NCI-H1092 (cell line): Measurements from ENCODE around the gene SLC25A25.

Experiments used
- DNase-seq: peaks from one replicate; lab custom pipeline; 2025; lab: John Stamatoyannopoulos, UW

SLC25A25 gene

GRCh38 chr9:128096616-128097536, 28.8 kb downstream of the SLC25A25 start:
- no peak for DNase-seq

GRCh38 chr9:128097543-128098296, 29.7 kb downstream of the SLC25A25 start:
- no peak for DNase-seq

GRCh38 chr9:128098297-128099230, 30.5 kb downstream of the SLC25A25 start:
- DNase-seq: peak; percentile 69

- DNase-seq: no peak
Measured at GRCh38 chr9:128099231-128099931, 31.3 kb downstream of the SLC25A25 start.

GRCh38 chr9:128099932-128100491, 32.0 kb downstream of the SLC25A25 start:
- no peak for DNase-seq

GRCh38 chr9:128100581-128100980, 32.5 kb downstream of the SLC25A25 start:
- no peak for DNase-seq

GRCh38 chr9:128101231-128101661, 33.2 kb downstream of the SLC25A25 start:
- no peak for DNase-seq

- no peak for DNase-seq
Measured at GRCh38 chr9:128101690-128102089, 33.7 kb downstream of the SLC25A25 start.

- DNase-seq: no peak
Measured at GRCh38 chr9:128102196-128102595, 34.2 kb downstream of the SLC25A25 start.

GRCh38 chr9:128102861-128103588, 35.0 kb downstream of the SLC25A25 start:
- peak; percentile 52 for DNase-seq

GRCh38 chr9:128103589-128103962, 35.5 kb downstream of the SLC25A25 start:
- no peak for DNase-seq

- DNase-seq: peak; percentile 67
Measured at GRCh38 chr9:128104171-128104618, 36.2 kb downstream of the SLC25A25 start.

- no peak for DNase-seq
Measured at GRCh38 chr9:128105538-128106175, 37.6 kb downstream of the SLC25A25 start.

GRCh38 chr9:128106181-128106939, 38.3 kb downstream of the SLC25A25 start:
- no peak for DNase-seq

GRCh38 chr9:128106940-128107467, 39.0 kb downstream of the SLC25A25 start:
- DNase-seq: no peak

- no peak for DNase-seq
Measured at GRCh38 chr9:128107468-128108268, 39.6 kb downstream of the SLC25A25 start.

GRCh38 chr9:128108269-128109049, 40.4 kb downstream of the SLC25A25 start:
- DNase-seq: no peak
